Astrocyte (in vitro differentiated cells and primary cell): ENCODE results near the gene PCTP. TPM values are rescaled to one million over a fixed set of nuclear protein-coding genes. Genes with fewer than 3 reads are reported as not detected.

Experiments
- DNase-seq: peaks from one replicate; pipeline ENCODE4 v3.0.0-alpha.2; 2010; ENCODE audit warnings: low read depth
- FAIRE-seq: peaks from 2 replicates; lab custom pipeline; 2011; peaks lifted over from hg19 to GRCh38; lab: Jason Lieb, UNC
- H2AFZ ChIP-seq: 2 replicates; pipeline ENCODE4 v1.6.0; 2012; ENCODE audit warnings: low read depth, low read length, inconsistent platforms
- H3K27ac ChIP-seq: 2 replicates; pipeline ENCODE4 v1.5.1; 2011; ENCODE audit warnings: low read depth, low read length, inconsistent platforms
- H3K27me3 ChIP-seq: 2 replicates; pipeline ENCODE4 v1.6.0; 2011; ENCODE audit warnings: low read length, inconsistent platforms; ENCODE audit not compliant: insufficient read depth
- H3K36me3 ChIP-seq: 2 replicates; pipeline ENCODE4 v1.5.1; 2011; ENCODE audit warnings: low read length, inconsistent platforms; ENCODE audit not compliant: insufficient read depth
- H3K4me1 ChIP-seq: 2 replicates; pipeline ENCODE4 v1.5.1; 2011; ENCODE audit warnings: low read length, inconsistent platforms; ENCODE audit not compliant: insufficient read depth
- H3K4me2 ChIP-seq: 2 replicates; pipeline ENCODE4 v1.6.0; 2012; ENCODE audit warnings: low read length, inconsistent platforms
- H3K4me3 ChIP-seq: 2 replicates; pipeline ENCODE4 v1.5.1; 2011; ENCODE audit warnings: low read depth, mild to moderate bottlenecking, low read length, inconsistent platforms; ENCODE audit not compliant: insufficient read depth
- H3K79me2 ChIP-seq: 2 replicates; pipeline ENCODE4 v1.6.0; 2012; ENCODE audit warnings: mild to moderate bottlenecking, low read length, inconsistent platforms; ENCODE audit not compliant: insufficient read depth
- H3K9ac ChIP-seq: 2 replicates; pipeline ENCODE4 v1.6.0; 2012; ENCODE audit warnings: mild to moderate bottlenecking, low read length, inconsistent platforms
- H3K9me3 ChIP-seq: 2 replicates; pipeline ENCODE4 v1.5.1; 2012; ENCODE audit warnings: low read depth, mild to moderate bottlenecking, low read length, inconsistent platforms; ENCODE audit not compliant: insufficient read depth
- H4K20me1 ChIP-seq: 2 replicates; pipeline ENCODE4 v1.6.0; 2012; ENCODE audit warnings: low read length, inconsistent platforms; ENCODE audit not compliant: insufficient read depth
- H3K27ac Mint-ChIP-seq: one replicate; pipeline ENCODE4 v1.8.0; 2021; ENCODE audit warnings: mild to moderate bottlenecking, mixed read lengths; ENCODE audit not compliant: unreplicated experiment
- H3K27me3 Mint-ChIP-seq: one replicate; pipeline ENCODE4 v1.8.0; 2021; ENCODE audit warnings: low read depth, mixed read lengths; ENCODE audit not compliant: unreplicated experiment
- H3K36me3 Mint-ChIP-seq: one replicate; pipeline ENCODE4 v1.8.0; 2021; ENCODE audit warnings: low read depth, mixed read lengths; ENCODE audit not compliant: unreplicated experiment
- H3K4me1 Mint-ChIP-seq: one replicate; pipeline ENCODE4 v1.8.0; 2021; ENCODE audit warnings: low read depth, mixed read lengths; ENCODE audit not compliant: unreplicated experiment
- H3K4me3 Mint-ChIP-seq: one replicate; pipeline ENCODE4 v1.8.0; 2021; ENCODE audit warnings: mild to moderate bottlenecking, moderate library complexity, mixed read lengths; ENCODE audit not compliant: unreplicated experiment
- H3K9me3 Mint-ChIP-seq: one replicate; pipeline ENCODE4 v1.8.0; 2021; ENCODE audit warnings: mild to moderate bottlenecking, mixed read lengths; ENCODE audit not compliant: unreplicated experiment
- EZH2 ChIP-seq: IDR thresholded peaks from 2 replicates; pipeline ENCODE4 v1.6.1; 2012; ENCODE audit warnings: mild to moderate bottlenecking, low read length, inconsistent platforms; ENCODE audit not compliant: insufficient read depth
- total RNA-seq: library from RNA; stranded (reverse); gene quantifications from 2 replicates; pipeline ENCODE4 v1.2.1, GENCODE V29; 2021
- TF ChIP-seq, protein P1 (sequence below): IDR thresholded peaks from 2 replicates; pipeline ENCODE4 v1.5.1; 2011; ENCODE audit warnings: low read depth, mild to moderate bottlenecking, inconsistent platforms, low read length, moderate library complexity; ENCODE audit not compliant: insufficient read depth

Gene PCTP
- total RNA-seq, 1 donor from 2014 or later, result 16.4 TPM

GRCh38 chr17:55709440-55709839, 41.4 kb upstream of the PCTP start:
- Histone ChIP-seq H3K4me1 (no peaks in the 10 kb centered on the region), H3K9ac (no peak overlapping the region), H3K4me3 (no peak overlapping the region), H3K27ac (no peak overlapping the region), H4K20me1 (no peaks in the 10 kb centered on the region), H3K79me2 (no peaks in the 10 kb centered on the region), H3K36me3 (no peaks in the 10 kb centered on the region), H3K4me2 (no peak overlapping the region), H3K27me3 (peaks cover 3% of the 10 kb centered on the region), H2AFZ (no peak overlapping the region), H3K9me3 (no peaks in the 10 kb centered on the region)
- no peak for TF ChIP-seq EZH2
- TF ChIP-seq, protein P1, sequence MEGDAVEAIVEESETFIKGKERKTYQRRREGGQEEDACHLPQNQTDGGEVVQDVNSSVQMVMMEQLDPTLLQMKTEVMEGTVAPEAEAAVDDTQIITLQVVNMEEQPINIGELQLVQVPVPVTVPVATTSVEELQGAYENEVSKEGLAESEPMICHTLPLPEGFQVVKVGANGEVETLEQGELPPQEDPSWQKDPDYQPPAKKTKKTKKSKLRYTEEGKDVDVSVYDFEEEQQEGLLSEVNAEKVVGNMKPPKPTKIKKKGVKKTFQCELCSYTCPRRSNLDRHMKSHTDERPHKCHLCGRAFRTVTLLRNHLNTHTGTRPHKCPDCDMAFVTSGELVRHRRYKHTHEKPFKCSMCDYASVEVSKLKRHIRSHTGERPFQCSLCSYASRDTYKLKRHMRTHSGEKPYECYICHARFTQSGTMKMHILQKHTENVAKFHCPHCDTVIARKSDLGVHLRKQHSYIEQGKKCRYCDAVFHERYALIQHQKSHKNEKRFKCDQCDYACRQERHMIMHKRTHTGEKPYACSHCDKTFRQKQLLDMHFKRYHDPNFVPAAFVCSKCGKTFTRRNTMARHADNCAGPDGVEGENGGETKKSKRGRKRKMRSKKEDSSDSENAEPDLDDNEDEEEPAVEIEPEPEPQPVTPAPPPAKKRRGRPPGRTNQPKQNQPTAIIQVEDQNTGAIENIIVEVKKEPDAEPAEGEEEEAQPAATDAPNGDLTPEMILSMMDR, result no peak
- no peak for DNase-seq
- Mint-ChIP-seq H3K27ac (no peak overlapping the region), H3K4me3 (no peak overlapping the region), H3K27me3 (no peaks in the 10 kb centered on the region), H3K9me3 (no peaks in the 10 kb centered on the region), H3K36me3 (no peaks in the 10 kb centered on the region), H3K4me1 (no peaks in the 10 kb centered on the region)
- FAIRE-seq, result no peak

GRCh38 chr17:55709984-55710383, 40.9 kb upstream of the PCTP start:
- Histone ChIP-seq H3K4me3 (no peak overlapping the region), H3K27me3 (peaks cover 3% of the 10 kb centered on the region), H3K9me3 (no peaks in the 10 kb centered on the region), H3K9ac (no peak overlapping the region), H3K4me2 (no peak overlapping the region), H3K36me3 (no peaks in the 10 kb centered on the region), H2AFZ (no peak overlapping the region), H3K4me1 (no peaks in the 10 kb centered on the region), H3K27ac (no peak overlapping the region), H3K79me2 (no peaks in the 10 kb centered on the region), H4K20me1 (no peaks in the 10 kb centered on the region)
- H3K4me1 Mint-ChIP-seq, result no peaks in the 10 kb centered on the region
- no peak overlapping the region for H3K4me3 Mint-ChIP-seq
- FAIRE-seq, result no peak
- TF ChIP-seq, protein P1, result no peak
- no peak for TF ChIP-seq EZH2
- DNase-seq, result no peak
- no peak overlapping the region for H3K27ac Mint-ChIP-seq
- no peaks in the 10 kb centered on the region for H3K9me3 Mint-ChIP-seq
- no peaks in the 10 kb centered on the region for H3K36me3 Mint-ChIP-seq
- H3K27me3 Mint-ChIP-seq, result no peaks in the 10 kb centered on the region

- Mint-ChIP-seq H3K9me3 (no peaks in the 10 kb centered on the region), H3K4me1 (no peaks in the 10 kb centered on the region), H3K4me3 (no peak overlapping the region), H3K27me3 (no peaks in the 10 kb centered on the region), H3K27ac (no peak overlapping the region), H3K36me3 (no peaks in the 10 kb centered on the region)
- no peak for FAIRE-seq
- Histone ChIP-seq H3K9ac (no peak overlapping the region), H4K20me1 (no peaks in the 10 kb centered on the region), H3K9me3 (no peaks in the 10 kb centered on the region), H3K4me3 (no peak overlapping the region), H3K36me3 (no peaks in the 10 kb centered on the region), H3K27ac (no peak overlapping the region), H3K4me1 (no peaks in the 10 kb centered on the region), H3K79me2 (no peaks in the 10 kb centered on the region), H2AFZ (no peak overlapping the region), H3K4me2 (no peak overlapping the region), H3K27me3 (peaks cover 3% of the 10 kb centered on the region)
- TF ChIP-seq, protein P1, result no peak
- no peak for TF ChIP-seq EZH2
- DNase-seq, result no peak
Observed at GRCh38 chr17:55710410-55710809, 40.4 kb upstream of the PCTP start.
